Ovary (tissue), 9 donors: ENCODE data around the gene VPS33B. TPM values are rescaled to one million over a fixed set of nuclear protein-coding genes. Genes with fewer than 3 reads are reported as not detected.

ENCODE experiments used
- DNase-seq, 5 donors: peaks; one replicate each; pipeline ENCODE4 v3.0.0-alpha.2; 2019 to 2020
- H3K27ac ChIP-seq, 2 donors: fragments of 200-600 bp; one replicate each; pipeline versions ENCODE4 v1.5.1 to v1.8.0; 2019 to 2022
- H3K27me3 ChIP-seq: fragments of 200-600 bp; one replicate; pipeline ENCODE4 v1.8.0; 2022
- H3K36me3 ChIP-seq: fragments of 200-600 bp; sonication (generic); one replicate; pipeline ENCODE4 v1.5.1; 2019
- H3K4me1 ChIP-seq: one replicate; pipeline ENCODE4 v1.8.1; 2013; ENCODE audit warnings: mild to moderate bottlenecking, moderate library complexity; ENCODE audit not compliant: insufficient read depth
- H3K4me3 ChIP-seq: fragments of 200-600 bp; sonication (generic); one replicate; pipeline ENCODE4 v1.5.1; 2017
- H3K9me3 ChIP-seq, 2 donors: fragments of 200-600 bp in 1 of 2; sonication (generic) in 1 of 2; one replicate each; pipeline versions ENCODE4 v1.5.1 to v1.8.1; 2013 to 2019; ENCODE audit warnings: mild to moderate bottlenecking in 1 of 2, moderate library complexity in 1 of 2
- EP300 ChIP-seq: sonication (generic); formaldehyde crosslinking; IDR thresholded peaks from one replicate; pipeline ENCODE4 v1.6.1; 2017; ENCODE audit warnings: antibody characterized with exemption
- POLR2A ChIP-seq: fragments of 450-650 bp; IDR thresholded peaks from one replicate; pipeline ENCODE4 v1.6.1; 2017; ENCODE audit warnings: antibody characterized with exemption, mild to moderate bottlenecking, moderate library complexity
- WGBS, 3 donors: extraction: QIAGEN DNeasy Blood & Tissue Kit in 1 of 3; methylation state at CpG; one replicate each; pipeline versions ENCODE4 v1.1.5 to v1.1.7; 2013 to 2017; 5-methylcytosine and 5-hydroxymethylcytosine counted together
- intact Hi-C, 4 donors: fragments of 100-400 bp; cut with DNase I; formaldehyde crosslinking; loops; one replicate each; pipeline versions ENCODE4 v1.11.0 to v1.15.1; 2022 to 2023
- polyA plus RNA-seq, 2 donors: library from polyadenylated mRNA; stranded (reverse); fragments of 200-250 nt in 1 of 2; fragments of 350-450 nt in 1 of 2; fragmentation: Illumina TruSeq in 1 of 2; extraction: RNeasy Lipid Tissue Mini Kit (QIAGEN cat#74804) in 1 of 2; gene quantifications; one replicate each; pipeline ENCODE4 v1.2.3, GENCODE V29; 2013 to 2014
- total RNA-seq, 7 donors: library from RNA; depleted of rRNA in 2 of 7; stranded (reverse); fragments of >200 nt in 2 of 7; fragmentation: NEBNext Ultra II Directional in 3 of 7; extraction: Animal tissue kit (Norgen Biotek cat#: 25700) in 3 of 7; gene quantifications; one replicate each; pipeline versions ENCODE4 v1.1.0 to v1.2.4, GENCODE V29; 2016 to 2023
- TF ChIP-seq, protein P1 (sequence below), 3 donors: fragments of 450-650 bp in 2 of 3; fragments of 200-600 bp in 1 of 3; IDR thresholded peaks; one replicate each; pipeline versions ENCODE4 v1.5.1 to v1.8.0; 2016 to 2022; ENCODE audit warnings: antibody characterized with exemption in 3 of 3, mild to moderate bottlenecking in 1 of 3
- donor health status: DM: no; HTN: no; CAD: no; lungs with moderate emphysema.
- donor health status: DM: no; HTN: no; CAD: no.
- donor health status: Bipolar disorder and iron deficiency.
- donor health status: DM: yes; HTN: yes; CAD: no.
- donor health status: DM: no; HTN: no; CAD: no.
- donor health status: DM: yes; HTN: yes; CAD: no.

The VPS33B gene
- total and polyA plus RNA-seq, 9 donors = 8.5 to 17.4 (median 13.2) TPM

DNA sequence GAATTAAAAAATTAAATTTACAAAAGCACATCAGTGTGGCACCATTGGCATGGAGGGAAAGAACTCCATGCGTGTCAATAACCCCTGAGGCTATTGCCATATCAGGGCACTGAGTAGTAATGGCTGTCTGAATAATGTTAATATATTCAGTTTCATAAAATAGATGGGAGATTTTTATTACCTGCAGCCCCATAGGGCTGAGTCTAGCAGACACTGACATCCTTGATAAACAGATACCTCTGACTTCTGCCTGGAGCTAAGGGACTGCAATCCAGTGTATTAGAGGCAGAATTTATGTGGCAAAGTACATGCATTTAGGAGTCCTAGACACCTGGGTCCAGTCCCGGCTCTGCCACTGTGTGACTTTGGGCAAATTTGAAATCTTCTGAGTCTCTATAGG is 38.8 kb upstream of the VPS33B start:
- Histone ChIP-seq H3K27me3 (no peaks in the 10 kb centered on the region), H3K27ac (no peak overlapping the region), H3K9me3 (no peaks in the 10 kb centered on the region), H3K4me3 (no peak overlapping the region), H3K36me3 (no peaks in the 10 kb centered on the region), H3K4me1 (no peaks in the 10 kb centered on the region)
- 68 to 84% (median 76%) methylated on average over 2 of the region's 2 CpGs for WGBS, 3 donors
- TF ChIP-seq POLR2A (no peak), EP300 (no peak)
- TF ChIP-seq, protein P1, sequence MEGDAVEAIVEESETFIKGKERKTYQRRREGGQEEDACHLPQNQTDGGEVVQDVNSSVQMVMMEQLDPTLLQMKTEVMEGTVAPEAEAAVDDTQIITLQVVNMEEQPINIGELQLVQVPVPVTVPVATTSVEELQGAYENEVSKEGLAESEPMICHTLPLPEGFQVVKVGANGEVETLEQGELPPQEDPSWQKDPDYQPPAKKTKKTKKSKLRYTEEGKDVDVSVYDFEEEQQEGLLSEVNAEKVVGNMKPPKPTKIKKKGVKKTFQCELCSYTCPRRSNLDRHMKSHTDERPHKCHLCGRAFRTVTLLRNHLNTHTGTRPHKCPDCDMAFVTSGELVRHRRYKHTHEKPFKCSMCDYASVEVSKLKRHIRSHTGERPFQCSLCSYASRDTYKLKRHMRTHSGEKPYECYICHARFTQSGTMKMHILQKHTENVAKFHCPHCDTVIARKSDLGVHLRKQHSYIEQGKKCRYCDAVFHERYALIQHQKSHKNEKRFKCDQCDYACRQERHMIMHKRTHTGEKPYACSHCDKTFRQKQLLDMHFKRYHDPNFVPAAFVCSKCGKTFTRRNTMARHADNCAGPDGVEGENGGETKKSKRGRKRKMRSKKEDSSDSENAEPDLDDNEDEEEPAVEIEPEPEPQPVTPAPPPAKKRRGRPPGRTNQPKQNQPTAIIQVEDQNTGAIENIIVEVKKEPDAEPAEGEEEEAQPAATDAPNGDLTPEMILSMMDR (IDR thresholded peaks at IDR 0.05) = no peak
- DNase-seq = no peak
- intact Hi-C loops = loop anchor here in 1 of 4 donors (5.0 kb wide), 1 partner anchor 211 kb away; no protein-coding TSS in a partner anchor

DNA sequence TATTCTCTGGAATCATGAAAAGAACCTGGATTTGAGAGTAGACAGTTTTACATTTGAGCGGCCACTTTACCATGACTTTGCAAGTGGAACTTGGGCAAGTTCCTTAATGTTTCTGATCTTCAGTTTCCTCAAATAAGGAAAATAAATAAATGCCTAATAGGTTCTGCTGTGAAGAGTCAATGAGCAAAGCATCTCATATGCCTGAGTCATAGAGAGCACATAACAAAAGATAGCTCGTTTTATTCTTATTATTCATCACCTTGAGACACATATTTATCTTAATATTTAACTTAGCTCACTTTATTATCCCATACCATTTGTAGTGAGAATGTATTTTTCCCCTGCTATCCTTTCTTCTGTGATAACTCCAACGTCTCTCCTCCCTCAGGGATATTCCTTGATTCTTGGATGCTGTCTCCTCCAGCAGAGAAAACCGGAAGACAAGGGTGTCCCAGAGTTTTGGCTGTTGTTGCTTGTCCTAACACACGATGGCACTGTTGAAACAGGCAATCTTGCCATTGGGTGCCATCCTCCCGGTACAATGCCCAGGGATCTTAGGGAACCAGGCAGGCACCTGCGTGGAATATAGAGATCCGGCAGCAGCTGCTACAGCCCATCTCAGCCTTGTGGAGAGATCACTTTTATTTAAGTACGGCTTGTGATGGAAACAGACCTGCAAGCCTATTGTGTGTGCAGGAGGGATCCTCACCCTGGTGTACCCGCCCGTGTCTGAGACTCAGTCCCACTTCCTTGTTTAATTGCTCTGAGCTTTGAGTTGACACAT is 33.3 kb upstream of the VPS33B start:
- H3K4me3 ChIP-seq = no peak overlapping the region
- WGBS, 3 donors = 22 to 25% (median 24%) methylated on average over 11 of the region's 11 CpGs
- no peaks in the 10 kb centered on the region for H3K36me3 ChIP-seq
- DNase-seq = no peak
- H3K9me3 ChIP-seq = no peaks in the 10 kb centered on the region
- no peak for TF ChIP-seq POLR2A
- TF ChIP-seq, protein P1 (IDR thresholded peaks at IDR 0.05) = no peak
- TF ChIP-seq EP300 = no peak
- H3K27ac ChIP-seq = no peak overlapping the region
- no peaks in the 10 kb centered on the region for H3K4me1 ChIP-seq
- H3K27me3 ChIP-seq = no peaks in the 10 kb centered on the region
- intact Hi-C loops = no loop called here

DNA sequence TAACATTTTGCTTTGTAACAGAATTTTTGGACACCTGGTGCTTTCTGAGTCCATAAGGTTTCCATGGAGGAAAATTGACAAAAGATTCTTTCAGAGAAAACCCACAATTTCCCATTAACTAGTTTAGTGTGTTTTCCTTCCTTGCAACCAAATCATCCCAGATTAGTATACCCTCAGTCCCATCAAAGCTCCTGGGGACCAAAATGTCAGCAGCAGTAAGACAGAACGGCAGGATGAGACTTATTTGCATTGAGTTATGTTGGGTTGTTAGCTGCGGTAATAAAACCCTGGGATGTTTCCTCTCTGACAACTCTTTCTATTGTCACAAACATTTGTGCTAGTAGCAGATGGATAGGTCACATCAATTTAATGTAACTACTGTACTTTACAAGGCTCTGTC is 32.4 kb upstream of the VPS33B start:
- TF ChIP-seq EP300 (no peak), POLR2A (no peak)
- TF ChIP-seq, protein P1 (IDR thresholded peaks at IDR 0.05) = no peak
- no peaks in the 10 kb centered on the region for H3K9me3 ChIP-seq
- WGBS, 3 donors = 19 to 23% (median 22%) methylated on average over 2 of the region's 2 CpGs
- intact Hi-C loops = no loop called here
- no peak overlapping the region for H3K4me3 ChIP-seq
- no peak for DNase-seq
- H3K27ac ChIP-seq = no peak overlapping the region
- H3K36me3 ChIP-seq = no peaks in the 10 kb centered on the region
- no peaks in the 10 kb centered on the region for H3K4me1 ChIP-seq
- no peaks in the 10 kb centered on the region for H3K27me3 ChIP-seq

DNA sequence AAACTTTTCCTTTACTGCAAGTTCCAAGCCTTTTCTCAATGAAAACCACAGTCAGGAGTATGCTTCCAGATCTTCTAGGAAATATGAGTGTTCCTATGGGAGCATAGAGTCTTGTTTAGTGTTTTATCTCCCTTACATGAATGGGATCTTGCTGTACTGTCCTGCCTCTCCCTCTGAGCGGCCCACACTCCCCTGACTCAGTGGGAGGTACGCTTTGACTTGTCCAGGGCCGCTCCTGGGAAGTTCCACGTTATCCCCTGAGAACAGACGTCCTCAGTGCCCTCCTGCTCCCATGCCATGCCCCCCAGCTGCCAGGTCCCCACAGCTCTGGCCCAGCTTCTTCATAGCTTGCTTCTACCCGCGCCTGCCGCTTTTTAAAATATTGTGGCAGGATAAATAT is 28.9 kb upstream of the VPS33B start:
- Histone ChIP-seq H3K9me3 (no peaks in the 10 kb centered on the region), H3K4me3 (no peak overlapping the region), H3K4me1 (no peaks in the 10 kb centered on the region), H3K27me3 (no peaks in the 10 kb centered on the region), H3K27ac (no peak overlapping the region), H3K36me3 (no peaks in the 10 kb centered on the region)
- 61 to 76% (median 65%) methylated on average over 8 of the region's 8 CpGs for WGBS, 3 donors
- intact Hi-C loops = no loop called here
- DNase-seq = no peak
- TF ChIP-seq EP300 (no peak), POLR2A (no peak)
- TF ChIP-seq, protein P1 (IDR thresholded peaks at IDR 0.05) = no peak
